ENCODE results near the gene CBX5.
"Not testable (repeated sequence)": the region's sequence is repeated elsewhere in the genome, so short reads cannot be mapped to it uniquely, and the experiment has no call there.

DNA sequence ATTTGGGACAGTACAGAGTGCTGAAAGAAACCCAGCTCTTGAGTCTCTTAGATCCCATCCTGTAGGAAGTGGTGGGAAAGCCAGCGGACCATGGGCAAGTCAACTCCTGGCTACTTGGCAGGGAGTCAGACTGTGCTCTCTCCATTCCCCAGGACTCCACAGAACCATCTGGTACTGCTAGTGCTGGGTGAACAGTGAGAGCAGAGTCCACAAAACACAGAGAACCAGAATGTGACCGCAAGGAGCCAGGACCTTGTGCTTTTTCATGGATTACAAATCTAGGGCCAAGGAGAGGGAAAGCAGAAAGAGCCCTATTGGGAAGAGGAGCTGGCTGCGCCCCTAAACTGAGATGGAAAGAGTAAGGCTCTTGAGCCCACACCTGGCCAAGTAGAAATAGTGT is 48.7 kb downstream of the CBX5 start:
- TF ChIP-seq, protein P1, sequence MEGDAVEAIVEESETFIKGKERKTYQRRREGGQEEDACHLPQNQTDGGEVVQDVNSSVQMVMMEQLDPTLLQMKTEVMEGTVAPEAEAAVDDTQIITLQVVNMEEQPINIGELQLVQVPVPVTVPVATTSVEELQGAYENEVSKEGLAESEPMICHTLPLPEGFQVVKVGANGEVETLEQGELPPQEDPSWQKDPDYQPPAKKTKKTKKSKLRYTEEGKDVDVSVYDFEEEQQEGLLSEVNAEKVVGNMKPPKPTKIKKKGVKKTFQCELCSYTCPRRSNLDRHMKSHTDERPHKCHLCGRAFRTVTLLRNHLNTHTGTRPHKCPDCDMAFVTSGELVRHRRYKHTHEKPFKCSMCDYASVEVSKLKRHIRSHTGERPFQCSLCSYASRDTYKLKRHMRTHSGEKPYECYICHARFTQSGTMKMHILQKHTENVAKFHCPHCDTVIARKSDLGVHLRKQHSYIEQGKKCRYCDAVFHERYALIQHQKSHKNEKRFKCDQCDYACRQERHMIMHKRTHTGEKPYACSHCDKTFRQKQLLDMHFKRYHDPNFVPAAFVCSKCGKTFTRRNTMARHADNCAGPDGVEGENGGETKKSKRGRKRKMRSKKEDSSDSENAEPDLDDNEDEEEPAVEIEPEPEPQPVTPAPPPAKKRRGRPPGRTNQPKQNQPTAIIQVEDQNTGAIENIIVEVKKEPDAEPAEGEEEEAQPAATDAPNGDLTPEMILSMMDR (IDR thresholded peaks at IDR 0.05), result not testable (repeated sequence)
- not testable (repeated sequence) for TF ChIP-seq POLR2A (IDR thresholded peaks at IDR 0.05)

All from lower leg skin (tissue), 3 donors.